Measurements from ENCODE around the gene SEC24B. TPM values are rescaled to one million over a fixed set of nuclear protein-coding genes. Genes with fewer than 3 reads are reported as not detected.

SEC24B gene
- 15.4 and 21.1 TPM in 2 replicates for total RNA-seq (2014; rRNA removed; shearing (Covaris generic))

GRCh38 chr4:109433205-109434006 is at the start of gene SEC24B:
Gene SEC24B (plus strand): TSS chr4:109433815. CDS start chr4:109433870, 55 bp downstream.
- DNase-seq (ENCODE audit: low read depth): peak; percentile 75

- no peak for DNase-seq (ENCODE audit: low read depth)
Observed at GRCh38 chr4:109383823-109384222, 49.8 kb upstream of the SEC24B start.

- DNase-seq (ENCODE audit: low read depth): no peak
Observed at GRCh38 chr4:109385260-109385659, 48.4 kb upstream of the SEC24B start.

- no peak for DNase-seq (ENCODE audit: low read depth)
Observed at GRCh38 chr4:109389369-109390114, 44.1 kb upstream of the SEC24B start.

GRCh38 chr4:109390115-109390768 is 43.4 kb upstream of the SEC24B start:
- DNase-seq (ENCODE audit: low read depth): no peak

GRCh38 chr4:109395694-109396093 is 37.9 kb upstream of the SEC24B start:
- DNase-seq (ENCODE audit: low read depth): no peak

GRCh38 chr4:109398928-109399327 is 34.7 kb upstream of the SEC24B start:
- no peak for DNase-seq (ENCODE audit: low read depth)

- DNase-seq (ENCODE audit: low read depth): peak; percentile 44
Observed at GRCh38 chr4:109406337-109406931, 27.2 kb upstream of the SEC24B start.

- DNase-seq (ENCODE audit: low read depth): no peak
Observed at GRCh38 chr4:109407027-109407737, 26.4 kb upstream of the SEC24B start.

- peak; percentile 53 for DNase-seq (ENCODE audit: low read depth)
Observed at GRCh38 chr4:109408711-109409110, 24.9 kb upstream of the SEC24B start.

- DNase-seq (ENCODE audit: low read depth): no peak
Observed at GRCh38 chr4:109410226-109410625, 23.4 kb upstream of the SEC24B start.

GRCh38 chr4:109410776-109411175 is 22.8 kb upstream of the SEC24B start:
- DNase-seq (ENCODE audit: low read depth): peak; percentile 20

- DNase-seq (ENCODE audit: low read depth): peak; percentile 23
Observed at GRCh38 chr4:109411964-109412363, 21.7 kb upstream of the SEC24B start.

GRCh38 chr4:109412776-109413175 is 20.8 kb upstream of the SEC24B start:
- DNase-seq (ENCODE audit: low read depth): no peak

GRCh38 chr4:109414938-109415337 is 18.7 kb upstream of the SEC24B start:
- no peak for DNase-seq (ENCODE audit: low read depth)

- no peak for DNase-seq (ENCODE audit: low read depth)
Observed at GRCh38 chr4:109418588-109418987, 15.0 kb upstream of the SEC24B start.

- no peak for DNase-seq (ENCODE audit: low read depth)
Observed at GRCh38 chr4:109419679-109420078, 13.9 kb upstream of the SEC24B start.

- no peak for DNase-seq (ENCODE audit: low read depth)
Observed at GRCh38 chr4:109424093-109424841, 9.3 kb upstream of the SEC24B start.

- no peak for DNase-seq (ENCODE audit: low read depth)
Observed at GRCh38 chr4:109425405-109425804, 8.2 kb upstream of the SEC24B start.

- DNase-seq (ENCODE audit: low read depth): no peak
Observed at GRCh38 chr4:109429545-109429944, 4.1 kb upstream of the SEC24B start.

- DNase-seq (ENCODE audit: low read depth): no peak
Observed at GRCh38 chr4:109432203-109432602, 1.4 kb upstream of the SEC24B start.

All from RPMI7951 (cell line).